Neutrophil (primary cell): Measurements from ENCODE around the gene ECE1.
"Not testable (repeated sequence)": the region's sequence is repeated elsewhere in the genome, so short reads cannot be mapped to it uniquely, and the experiment has no call there.

Experiments
- H3K27ac ChIP-seq: fragments of 200-600 bp; sonication (generic); 2 replicates; pipeline ENCODE4 v1.5.1; 2016; ENCODE audit warnings: mild to moderate bottlenecking, moderate library complexity
- H3K27me3 ChIP-seq: fragments of 200-600 bp; sonication (generic); 2 replicates; pipeline ENCODE4 v1.6.0; 2016; ENCODE audit warnings: mild to moderate bottlenecking
- H3K36me3 ChIP-seq: fragments of 200-600 bp; sonication (generic); 2 replicates; pipeline ENCODE4 v1.5.1; 2017
- H3K4me1 ChIP-seq, 2 experiments: fragments of 200-600 bp in 1 of 2; sonication (generic) in 1 of 2; 1 replicate in 1 of 2; 2 replicates in 1 of 2; pipeline versions ENCODE4 v1.5.1 to v1.6.1; 2013 to 2016; ENCODE audit warnings: low read depth in 1 of 2, low read length in 1 of 2, mild to moderate bottlenecking in 1 of 2, moderate library complexity in 1 of 2; ENCODE audit not compliant: control insufficient read depth in 1 of 2, insufficient read depth in 1 of 2
- H3K4me3 ChIP-seq, 2 experiments: fragments of 200-600 bp in 1 of 2; sonication (generic) in 1 of 2; 1 replicate in 1 of 2; 2 replicates in 1 of 2; pipeline ENCODE4 v1.5.1; 2013 to 2016; ENCODE audit warnings: low read depth in 1 of 2, low read length in 1 of 2, mild to moderate bottlenecking in 1 of 2, moderate library complexity in 1 of 2
- H3K9me3 ChIP-seq: fragments of 200-600 bp; sonication (generic); 2 replicates; pipeline ENCODE4 v1.5.1; 2016
- CTCF ChIP-seq: fragments of 200-600 bp; sonication (generic); IDR thresholded peaks from 2 replicates; pipeline ENCODE4 v1.5.1; 2016; ENCODE audit warnings: antibody characterized with exemption

Gene ECE1

GRCh38 chr1:21175670-21176581 lies 114.3 kb downstream of the ECE1 start:
- no peaks in the 10 kb centered on the region for H3K27me3 ChIP-seq
- TF ChIP-seq CTCF, result peak; percentile 9
- peaks cover 4% of the 10 kb centered on the region for H3K36me3 ChIP-seq
- no peaks in the 10 kb centered on the region for H3K9me3 ChIP-seq
- peak overlapping the region; percentile 93 to 99 for H3K4me3 ChIP-seq
- peaks cover 32 to 38% of the 10 kb centered on the region in 2 experiments for H3K4me1 ChIP-seq
- H3K27ac ChIP-seq, result peak overlapping the region; percentile 97

- no peaks in the 10 kb centered on the region for H3K27me3 ChIP-seq
- H3K4me1 ChIP-seq, result peaks cover 32 to 38% of the 10 kb centered on the region in 2 experiments
- H3K9me3 ChIP-seq, result no peaks in the 10 kb centered on the region
- H3K4me3 ChIP-seq, result peak overlapping the region; percentile 93 to 99
- TF ChIP-seq CTCF, result peak; percentile 4
- H3K36me3 ChIP-seq, result peaks cover 7% of the 10 kb centered on the region
- peak overlapping the region; percentile 97 for H3K27ac ChIP-seq
These were observed 115.0 kb downstream of the ECE1 start for GRCh38 chr1:21175324-21175669.

GRCh38 chr1:21174654-21175323 lies 115.5 kb downstream of the ECE1 start:
- Histone ChIP-seq H3K27ac (peak overlapping the region; percentile 97), H3K9me3 (no peaks in the 10 kb centered on the region), H3K4me1 (peaks cover 32 to 38% of the 10 kb centered on the region in 2 experiments), H3K4me3 (peak overlapping the region; percentile 93 to 99), H3K27me3 (no peaks in the 10 kb centered on the region), H3K36me3 (peaks cover 10% of the 10 kb centered on the region)
- TF ChIP-seq CTCF, result no peak

- Histone ChIP-seq H3K4me1 (peaks cover 32 to 38% of the 10 kb centered on the region in 2 experiments), H3K36me3 (peaks cover 14% of the 10 kb centered on the region), H3K9me3 (no peaks in the 10 kb centered on the region), H3K27ac (peak overlapping the region; percentile 97), H3K4me3 (peak overlapping the region; percentile 93 to 99), H3K27me3 (no peaks in the 10 kb centered on the region)
- TF ChIP-seq CTCF, result no peak
These were observed 116.0 kb downstream of the ECE1 start for GRCh38 chr1:21174230-21174629.

GRCh38 chr1:21173096-21173495 lies 117.2 kb downstream of the ECE1 start:
- peaks cover 32 to 38% of the 10 kb centered on the region in 2 experiments for H3K4me1 ChIP-seq
- H3K27ac ChIP-seq, H3K27me3 ChIP-seq, H3K9me3 ChIP-seq, H3K4me3 ChIP-seq: not testable (repeated sequence)
- peaks cover 19% of the 10 kb centered on the region for H3K36me3 ChIP-seq

GRCh38 chr1:21170837-21171236 lies 119.4 kb downstream of the ECE1 start:
- H3K27me3 ChIP-seq, H3K4me3 ChIP-seq, H3K9me3 ChIP-seq, H3K27ac ChIP-seq: not testable (repeated sequence)
- H3K4me1 ChIP-seq, result peaks cover 24 to 29% of the 10 kb centered on the region in 2 experiments
- peaks cover 32% of the 10 kb centered on the region for H3K36me3 ChIP-seq
